ENCODE results near the gene TVP23A.

TVP23A gene

DNA sequence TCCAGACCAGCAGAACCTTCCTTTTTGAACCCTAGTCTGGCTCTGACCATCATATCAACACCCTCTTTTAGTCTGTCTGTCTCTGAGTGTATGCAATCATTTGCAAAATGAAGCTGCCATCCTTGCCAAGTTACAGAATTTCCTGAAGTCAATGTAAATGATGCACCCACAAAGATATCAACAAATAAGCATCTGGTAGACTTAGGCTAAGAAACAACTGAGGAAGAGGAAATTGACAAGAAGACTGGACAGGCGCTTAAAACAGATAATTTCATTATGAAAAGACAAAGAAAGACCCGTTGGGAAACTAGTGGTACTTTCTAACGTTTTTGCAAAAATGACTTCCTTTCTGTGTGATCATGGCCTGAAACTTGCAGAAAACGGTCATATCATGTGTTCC is 33.7 kb upstream of the TVP23A start:
- H4K20me1 ChIP-seq (ENCODE audit: insufficient read depth, low read length): no peaks in the 10 kb centered on the region
- TF ChIP-seq EZH2 (IDR thresholded peaks at IDR 0.05; ENCODE audit: borderline replicate concordance, low read depth, low read length, severe bottlenecking) (no peak), CTCF (IDR thresholded peaks at IDR 0.05; ENCODE audit: borderline replicate concordance, extremely low read depth, low read length, poor library complexity, severe bottlenecking) (no peak)
- no peak overlapping the region for H2AFZ ChIP-seq (ENCODE audit: low read depth, low read length)
- no peak overlapping the region for H3K4me3 ChIP-seq (ENCODE audit: low read depth in 1 of 2, low read length in 2 of 2)
- no peaks in the 10 kb centered on the region for H3K36me3 ChIP-seq (ENCODE audit: insufficient read depth, low read length)
- H3K9ac ChIP-seq (ENCODE audit: low read depth, low read length): no peak overlapping the region
- ATAC-seq (ENCODE audit: insufficient read depth, low read depth) (no peak), DNase-seq (no peak)
- no peaks in the 10 kb centered on the region for H3K27me3 ChIP-seq (ENCODE audit: insufficient read depth, low read length, poor library complexity)
- no peak overlapping the region for H3K4me2 ChIP-seq (ENCODE audit: insufficient read depth, low read length)
- H3K4me1 ChIP-seq (ENCODE audit: insufficient read depth, low read length): no peaks in the 10 kb centered on the region
- no peaks in the 10 kb centered on the region for H3K79me2 ChIP-seq (ENCODE audit: insufficient read depth, low read length)
- no peak overlapping the region for H3K27ac ChIP-seq (ENCODE audit: low read length)
- H3K9me3 ChIP-seq (ENCODE audit: insufficient read depth, low read length, severe bottlenecking): no peaks in the 10 kb centered on the region

- Histone ChIP-seq H3K9ac (ENCODE audit: low read depth, low read length) (no peak overlapping the region), H3K79me2 (ENCODE audit: insufficient read depth, low read length) (no peaks in the 10 kb centered on the region), H3K27me3 (ENCODE audit: insufficient read depth, low read length, poor library complexity) (no peaks in the 10 kb centered on the region), H3K27ac (ENCODE audit: low read length) (no peak overlapping the region), H3K9me3 (ENCODE audit: insufficient read depth, low read length, severe bottlenecking) (no peaks in the 10 kb centered on the region), H3K4me2 (ENCODE audit: insufficient read depth, low read length) (no peak overlapping the region), H3K4me3 (ENCODE audit: low read depth in 1 of 2, low read length in 2 of 2) (no peak overlapping the region), H4K20me1 (ENCODE audit: insufficient read depth, low read length) (no peaks in the 10 kb centered on the region), H3K4me1 (ENCODE audit: insufficient read depth, low read length) (no peaks in the 10 kb centered on the region), H2AFZ (ENCODE audit: low read depth, low read length) (no peak overlapping the region), H3K36me3 (ENCODE audit: insufficient read depth, low read length) (no peaks in the 10 kb centered on the region)
- TF ChIP-seq CTCF (IDR thresholded peaks at IDR 0.05; ENCODE audit: borderline replicate concordance, extremely low read depth, low read length, poor library complexity, severe bottlenecking) (no peak), EZH2 (IDR thresholded peaks at IDR 0.05; ENCODE audit: borderline replicate concordance, low read depth, low read length, severe bottlenecking) (no peak)
- ATAC-seq (ENCODE audit: insufficient read depth, low read depth) (no peak), DNase-seq (no peak)
Measured at GRCh38 chr16:10851512-10851911, 32.9 kb upstream of the TVP23A start.

DNA sequence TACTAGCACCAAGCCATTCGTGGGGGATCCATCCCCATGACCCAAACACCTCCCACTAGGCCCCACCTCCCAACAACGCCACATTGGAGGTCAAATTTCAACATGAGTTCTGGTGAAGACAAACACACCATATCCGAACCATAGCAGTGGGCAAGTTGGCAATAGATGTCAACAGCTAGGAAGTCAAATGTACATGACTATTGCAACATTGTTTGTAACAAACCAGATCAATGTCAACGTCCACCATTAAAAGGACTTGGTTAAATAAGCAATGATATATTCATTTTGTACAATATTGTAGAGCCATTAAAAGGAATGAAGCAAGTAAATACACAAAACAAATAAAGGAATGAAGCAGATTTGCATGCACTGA is 31.9 kb upstream of the TVP23A start:
- Histone ChIP-seq H2AFZ (ENCODE audit: low read depth, low read length) (no peak overlapping the region), H3K4me3 (ENCODE audit: low read depth in 1 of 2, low read length in 2 of 2) (no peak overlapping the region), H3K9me3 (ENCODE audit: insufficient read depth, low read length, severe bottlenecking) (no peaks in the 10 kb centered on the region), H4K20me1 (ENCODE audit: insufficient read depth, low read length) (no peaks in the 10 kb centered on the region), H3K4me1 (ENCODE audit: insufficient read depth, low read length) (no peaks in the 10 kb centered on the region), H3K9ac (ENCODE audit: low read depth, low read length) (no peak overlapping the region), H3K27ac (ENCODE audit: low read length) (no peak overlapping the region), H3K79me2 (ENCODE audit: insufficient read depth, low read length) (no peaks in the 10 kb centered on the region), H3K27me3 (ENCODE audit: insufficient read depth, low read length, poor library complexity) (peaks cover under 1% of the 10 kb centered on the region), H3K36me3 (ENCODE audit: insufficient read depth, low read length) (no peaks in the 10 kb centered on the region), H3K4me2 (ENCODE audit: insufficient read depth, low read length) (no peak overlapping the region)
- DNase-seq (no peak), ATAC-seq (ENCODE audit: insufficient read depth, low read depth) (no peak)
- no peak for TF ChIP-seq CTCF (IDR thresholded peaks at IDR 0.05; ENCODE audit: borderline replicate concordance, extremely low read depth, low read length, poor library complexity, severe bottlenecking)
- no peak for TF ChIP-seq EZH2 (IDR thresholded peaks at IDR 0.05; ENCODE audit: borderline replicate concordance, low read depth, low read length, severe bottlenecking)

Data from DND-41 (cell line).